GM23248 (cell line): ENCODE results near the gene PGK1.
"Not testable (repeated sequence)": the region's sequence is repeated elsewhere in the genome, so short reads cannot be mapped to it uniquely, and the experiment has no call there.

Experiments
- EZH2 ChIP-seq: fragments of 200-600 bp; sonication (generic); IDR thresholded peaks from 2 replicates; pipeline ENCODE4 v1.6.1; 2018; ENCODE audit warnings: antibody characterized with exemption, mild to moderate bottlenecking; ENCODE audit not compliant: insufficient read depth, poor library complexity, severe bottlenecking
- EZH2phosphoT487 ChIP-seq: fragments of 200-600 bp; sonication (generic); IDR thresholded peaks from 2 replicates; pipeline ENCODE4 v1.6.1; 2018; ENCODE audit warnings: antibody characterized with exemption, moderate library complexity, mild to moderate bottlenecking, low read depth; ENCODE audit not compliant: insufficient read depth

- not testable (repeated sequence) for TF ChIP-seq EZH2phosphoT487, EZH2
Measured at GRCh38 chrX:78064698-78065601, 39.1 kb upstream of the PGK1 start.
